Measurements from ENCODE around the gene ATG16L1. TPM values are rescaled to one million over a fixed set of nuclear protein-coding genes. Genes with fewer than 3 reads are reported as not detected.

ATG16L1 gene
- total RNA-seq = 100 to 1,000 TPM in 1 of 5 donors, 10 to 100 TPM in 4; 73.9 to 117 (median 83.4) TPM
- total RNA-seq (2013) = 60.0 TPM
- total RNA-seq = 50.7 to 177 (median 121) reads per million in 29 experiments

- WGBS (ENCODE audit: insufficient coverage) = under 1% methylated on average over 60 of the region's 75 CpGs
- peak within 1 kb of the TSS; percentile 94 to 97 for H3K4me3 ChIP-seq (ENCODE audit: control insufficient read depth in 1 of 2, extremely low read depth in 1 of 2, low read length in 1 of 2)
- H3K36me3 ChIP-seq (ENCODE audit: control insufficient read depth in 2 of 2, extremely low read depth in 1 of 2, insufficient read depth in 1 of 2, low read length in 1 of 2) = peaks cover 3 to 28% of the 10 kb centered on the region in 2 donors
- H3K9me3 ChIP-seq = no peaks in the 10 kb centered on the region
- no peaks in the 10 kb centered on the region for H3K9me3 Mint-ChIP-seq
- H3K27ac Mint-ChIP-seq = peak within 1 kb of the TSS; percentile 94 to 97
- no peaks in the 10 kb centered on the region for H3K27me3 Mint-ChIP-seq
- ATAC-seq (replicated peaks in 1 of 4) (peak; percentile 91 to 96 (median 92)), DNase-seq (peak; percentile 86 to 98 (median 95))
- H3K4me1 ChIP-seq (ENCODE audit: control insufficient read depth in 1 of 2, extremely low read depth in 1 of 2, insufficient read depth in 2 of 2, low read length in 2 of 2) = peaks cover 43 to 58% of the 10 kb centered on the region in 2 experiments
- H3K27me3 ChIP-seq (replicated peaks in 1 of 2; ENCODE audit: control insufficient read depth in 2 of 2, extremely low read depth in 1 of 2, insufficient read depth in 2 of 2, low read length in 1 of 2) = no peaks in the 10 kb centered on the region
- peaks cover 71 to 77% (median 76%) of the 10 kb centered on the region in 3 donors for H3K4me1 Mint-ChIP-seq
- ChIA-PET CTCF (interaction anchor here (0.7 to 2.5 kb wide), 9 partner anchors 10 to 223 kb away, joined by 3 to 13 read pairs (median 3); partner anchors contain the start of gene INPP5D (in 1 of the 2)), POLR2A (interaction anchor here (0.6 to 3.5 kb wide), 3 partner anchors 16 to 494 kb away, joined by 3 to 18 read pairs (median 4); no protein-coding TSS in a partner anchor)
- peak within 1 kb of the TSS; percentile 87 to 92 (median 92) for H3K4me3 Mint-ChIP-seq
- H3K27ac ChIP-seq (ENCODE audit: low read length) = peak within 1 kb of the TSS; percentile 85
- peaks cover 24% of the 10 kb centered on the region for H3K36me3 Mint-ChIP-seq
These were observed at the start of gene ATG16L1 for GRCh38 chr2:233251306-233252116. Gene ATG16L1 (plus strand): TSS chr2:233251673. CDS start chr2:233251828, 155 bp downstream.

DNA sequence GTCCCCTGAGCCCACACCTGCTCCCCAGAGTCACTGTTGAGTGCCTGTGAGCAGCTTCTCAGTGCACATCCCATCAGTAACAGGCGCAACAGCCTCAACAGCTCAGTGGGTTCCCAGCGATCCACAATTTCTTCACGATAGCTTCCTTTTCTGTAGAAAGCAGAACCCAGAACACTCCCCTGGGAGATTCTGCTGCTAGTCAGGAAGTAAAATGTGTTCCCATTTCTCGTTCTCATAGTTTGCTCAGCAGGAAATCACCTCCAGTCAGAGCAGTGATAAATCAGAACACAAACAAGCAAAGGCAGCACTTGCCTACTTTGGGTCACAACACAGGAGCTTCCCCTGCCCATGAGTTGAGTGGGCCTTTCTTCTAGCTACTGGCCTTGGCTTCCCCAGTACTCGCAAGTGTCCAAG, 48.9 kb upstream of the ATG16L1 start:
- Mint-ChIP-seq H3K36me3 (peaks cover 65% of the 10 kb centered on the region), H3K27ac (no peak overlapping the region), H3K4me1 (peaks cover 0 to 5% (median 1%) of the 10 kb centered on the region in 3 donors), H3K9me3 (peaks cover 0 to 4% (median 0%) of the 10 kb centered on the region in 3 donors), H3K27me3 (no peaks in the 10 kb centered on the region), H3K4me3 (no peak overlapping the region)
- WGBS (ENCODE audit: insufficient coverage) = 93% methylated on average over 4 of the region's 5 CpGs
- CTCF ChIA-PET = interaction anchor here (0.6 to 1.1 kb wide), 2 partner anchors 105 to 149 kb away, joined by 3 read pairs; no protein-coding TSS in a partner anchor
- POLR2A ChIA-PET = no interaction called here
- Histone ChIP-seq H3K4me1 (ENCODE audit: control insufficient read depth in 1 of 2, extremely low read depth in 1 of 2, insufficient read depth in 2 of 2, low read length in 2 of 2) (peaks cover 0 to 5% of the 10 kb centered on the region in 2 experiments), H3K27ac (ENCODE audit: low read length) (no peak overlapping the region), H3K9me3 (no peaks in the 10 kb centered on the region), H3K36me3 (ENCODE audit: control insufficient read depth in 2 of 2, extremely low read depth in 1 of 2, insufficient read depth in 1 of 2, low read length in 1 of 2) (peaks cover 40 to 85% of the 10 kb centered on the region in 2 donors), H3K27me3 (replicated peaks in 1 of 2; ENCODE audit: control insufficient read depth in 2 of 2, extremely low read depth in 1 of 2, insufficient read depth in 2 of 2, low read length in 1 of 2) (no peaks in the 10 kb centered on the region), H3K4me3 (ENCODE audit: control insufficient read depth in 1 of 2, extremely low read depth in 1 of 2, low read length in 1 of 2) (no peak overlapping the region)
- ATAC-seq (replicated peaks in 1 of 4) (no peak), DNase-seq (no peak)

DNA sequence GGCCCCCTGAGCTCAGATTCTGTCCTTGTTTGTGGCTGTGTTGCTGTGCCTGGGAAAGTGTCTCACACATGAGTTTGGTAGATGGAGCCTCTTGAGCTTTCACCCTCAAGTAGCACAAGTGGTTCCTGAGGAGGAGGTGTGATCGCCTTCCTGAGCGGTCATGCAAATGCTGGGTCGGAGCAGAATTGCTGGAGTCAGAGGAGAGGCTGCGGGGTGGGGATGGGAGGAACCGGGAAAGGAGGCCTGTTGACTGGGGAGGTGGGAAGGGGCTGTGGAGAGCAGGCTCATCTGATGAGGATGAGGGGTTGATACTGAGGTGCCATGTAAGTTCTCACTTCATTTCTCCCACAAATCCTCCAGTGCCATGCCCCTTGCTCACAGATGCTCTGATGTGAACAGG, 48.4 kb upstream of the ATG16L1 start:
- no peak overlapping the region for H3K4me3 ChIP-seq (ENCODE audit: control insufficient read depth in 1 of 2, extremely low read depth in 1 of 2, low read length in 1 of 2)
- no peak overlapping the region for H3K27ac ChIP-seq (ENCODE audit: low read length)
- DNase-seq (no peak), ATAC-seq (replicated peaks in 1 of 4) (no peak)
- H3K4me1 ChIP-seq (ENCODE audit: control insufficient read depth in 1 of 2, extremely low read depth in 1 of 2, insufficient read depth in 2 of 2, low read length in 2 of 2) = peaks cover 0 to 10% of the 10 kb centered on the region in 2 experiments
- Mint-ChIP-seq H3K27me3 (no peaks in the 10 kb centered on the region), H3K4me3 (no peak overlapping the region), H3K27ac (peak overlapping the region in 1 of 2 donors; percentile 79), H3K9me3 (peaks cover 0 to 4% (median 0%) of the 10 kb centered on the region in 3 donors), H3K36me3 (peaks cover 61% of the 10 kb centered on the region), H3K4me1 (peaks cover under 1 to 7% (median 4%) of the 10 kb centered on the region in 3 donors)
- ChIA-PET POLR2A (no interaction called here), CTCF (interaction anchor here in 1 of 2 donors (0.6 kb wide), 1 partner anchor 150 kb away, joined by 3 read pairs; no protein-coding TSS in a partner anchor)
- H3K27me3 ChIP-seq (replicated peaks in 1 of 2; ENCODE audit: control insufficient read depth in 2 of 2, extremely low read depth in 1 of 2, insufficient read depth in 2 of 2, low read length in 1 of 2) = no peaks in the 10 kb centered on the region
- no peaks in the 10 kb centered on the region for H3K9me3 ChIP-seq
- H3K36me3 ChIP-seq (ENCODE audit: control insufficient read depth in 2 of 2, extremely low read depth in 1 of 2, insufficient read depth in 1 of 2, low read length in 1 of 2) = peaks cover 40 to 85% of the 10 kb centered on the region in 2 donors
- 100% methylated on average over 3 of the region's 5 CpGs for WGBS (ENCODE audit: insufficient coverage)

DNA sequence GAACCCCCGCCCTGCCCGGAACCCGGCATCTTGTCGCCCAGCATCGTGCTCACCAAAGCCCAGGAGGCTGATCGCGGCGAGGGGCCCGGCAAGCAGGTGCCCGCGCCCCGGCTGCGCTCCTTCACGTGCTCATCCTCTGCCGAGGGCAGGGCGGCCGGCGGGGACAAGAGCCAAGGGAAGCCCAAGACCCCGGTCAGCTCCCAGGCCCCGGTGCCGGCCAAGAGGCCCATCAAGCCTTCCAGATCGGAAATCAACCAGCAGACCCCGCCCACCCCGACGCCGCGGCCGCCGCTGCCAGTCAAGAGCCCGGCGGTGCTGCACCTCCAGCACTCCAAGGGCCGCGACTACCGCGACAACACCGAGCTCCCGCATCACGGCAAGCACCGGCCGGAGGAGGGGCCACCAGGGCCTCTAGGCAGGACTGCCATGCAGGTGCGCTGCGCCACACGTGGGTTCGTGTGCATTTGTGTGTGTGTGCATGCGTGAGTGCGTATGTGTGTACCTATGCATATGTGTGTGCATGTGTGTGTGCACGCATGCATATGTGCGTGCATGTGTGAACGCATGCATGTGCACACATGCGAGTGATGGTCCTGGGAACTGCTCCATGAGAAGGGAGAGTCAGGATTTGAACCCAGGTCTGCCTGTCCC, 47.1 kb upstream of the ATG16L1 start:
- DNase-seq = no peak
- H3K4me1 ChIP-seq (ENCODE audit: control insufficient read depth in 1 of 2, extremely low read depth in 1 of 2, insufficient read depth in 2 of 2, low read length in 2 of 2) = peaks cover 0 to 22% of the 10 kb centered on the region in 2 experiments
- ChIA-PET POLR2A (no interaction called here), CTCF (interaction anchor here in 1 of 2 donors (0.6 kb wide), 1 partner anchor 105 kb away, joined by 3 read pairs; no protein-coding TSS in a partner anchor)
- no peaks in the 10 kb centered on the region for H3K27me3 ChIP-seq (replicated peaks in 1 of 2; ENCODE audit: control insufficient read depth in 2 of 2, extremely low read depth in 1 of 2, insufficient read depth in 2 of 2, low read length in 1 of 2)
- ATAC-seq (replicated peaks in 1 of 4) = no peak
- Mint-ChIP-seq H3K4me1 (peaks cover 9 to 14% (median 11%) of the 10 kb centered on the region in 3 donors), H3K4me3 (no peak overlapping the region), H3K27ac (peak overlapping the region in 1 of 2 donors; percentile 65), H3K9me3 (peaks cover 0 to 4% (median 0%) of the 10 kb centered on the region in 3 donors), H3K36me3 (peaks cover 58% of the 10 kb centered on the region), H3K27me3 (no peaks in the 10 kb centered on the region)
- H3K27ac ChIP-seq (ENCODE audit: low read length) = no peak overlapping the region
- no peaks in the 10 kb centered on the region for H3K9me3 ChIP-seq
- peaks cover 37 to 84% of the 10 kb centered on the region in 2 donors for H3K36me3 ChIP-seq (ENCODE audit: control insufficient read depth in 2 of 2, extremely low read depth in 1 of 2, insufficient read depth in 1 of 2, low read length in 1 of 2)
- WGBS (ENCODE audit: insufficient coverage) = 96% methylated on average over 48 of the region's 50 CpGs
- no peak overlapping the region for H3K4me3 ChIP-seq (ENCODE audit: control insufficient read depth in 1 of 2, extremely low read depth in 1 of 2, low read length in 1 of 2)

DNA sequence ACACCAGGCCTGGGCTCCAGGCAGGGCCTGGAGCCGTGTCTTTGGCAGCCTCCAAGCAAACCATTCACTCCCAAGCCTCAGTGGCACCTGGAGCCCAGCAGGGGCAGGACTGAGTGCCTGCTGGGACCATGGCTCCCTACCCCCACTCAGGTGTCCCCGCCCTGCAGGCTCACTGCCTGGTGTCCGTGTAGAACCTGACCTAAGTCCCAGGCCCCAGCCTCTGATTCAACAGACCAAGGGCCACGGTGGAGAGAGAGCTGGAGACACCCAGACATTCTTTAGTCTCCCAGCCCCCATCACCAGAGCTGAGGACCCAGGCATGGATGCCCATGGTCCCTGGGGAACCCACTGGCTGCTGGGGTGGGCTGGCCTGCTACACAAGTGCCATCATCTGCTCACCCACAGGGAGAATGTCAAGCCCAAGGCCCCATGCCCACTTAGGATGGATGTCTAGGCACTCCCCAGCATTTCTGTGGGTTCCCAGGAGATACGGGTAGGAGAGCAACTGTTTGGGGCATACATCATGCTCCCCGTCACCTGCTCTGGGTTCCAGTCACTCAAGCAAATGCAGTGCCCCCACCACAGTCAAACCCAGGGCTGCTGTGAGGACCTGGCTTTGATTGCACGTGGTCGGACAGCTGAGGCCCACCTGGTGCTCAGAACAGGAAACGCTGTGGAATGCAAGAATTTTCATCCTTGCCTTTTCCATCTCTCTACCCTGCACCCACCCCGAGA, 42.9 kb upstream of the ATG16L1 start:
- Mint-ChIP-seq H3K9me3 (no peaks in the 10 kb centered on the region), H3K27me3 (no peaks in the 10 kb centered on the region), H3K27ac (peak overlapping the region; percentile 36 to 57), H3K4me1 (peaks cover 9 to 14% (median 12%) of the 10 kb centered on the region in 3 donors), H3K36me3 (peaks cover 30% of the 10 kb centered on the region), H3K4me3 (no peak overlapping the region)
- 90% methylated on average over 9 of the region's 10 CpGs for WGBS (ENCODE audit: insufficient coverage)
- ChIA-PET CTCF (no interaction called here), POLR2A (no interaction called here)
- H3K36me3 ChIP-seq (ENCODE audit: control insufficient read depth in 2 of 2, extremely low read depth in 1 of 2, insufficient read depth in 1 of 2, low read length in 1 of 2) = peaks cover 21 to 61% of the 10 kb centered on the region in 2 donors
- H3K27ac ChIP-seq (ENCODE audit: low read length) = no peak overlapping the region
- no peak overlapping the region for H3K4me3 ChIP-seq (ENCODE audit: control insufficient read depth in 1 of 2, extremely low read depth in 1 of 2, low read length in 1 of 2)
- ATAC-seq (replicated peaks in 1 of 4) (no peak), DNase-seq (no peak)
- H3K27me3 ChIP-seq (replicated peaks in 1 of 2; ENCODE audit: control insufficient read depth in 2 of 2, extremely low read depth in 1 of 2, insufficient read depth in 2 of 2, low read length in 1 of 2) = no peaks in the 10 kb centered on the region
- H3K4me1 ChIP-seq (ENCODE audit: control insufficient read depth in 1 of 2, extremely low read depth in 1 of 2, insufficient read depth in 2 of 2, low read length in 2 of 2) = peaks cover 0 to 27% of the 10 kb centered on the region in 2 experiments
- no peaks in the 10 kb centered on the region for H3K9me3 ChIP-seq
